Adrenal gland (tissue), 12 donors: ENCODE measurements around the gene TBL1XR1. TPM values are rescaled to one million over a fixed set of nuclear protein-coding genes. Genes with fewer than 3 reads are reported as not detected.

ENCODE experiments used
- DNase-seq, 7 donors: peaks; one replicate each; pipeline ENCODE4 v3.0.0-alpha.2; 2019 to 2020
- H3K27ac ChIP-seq, 5 donors: fragments of 200-600 bp; sonication (generic) in 4 of 5; 1 replicate in 3 of 5; 2 replicates in 2 of 5; pipeline versions ENCODE4 v1.5.1 to v1.8.0; 2016 to 2020; ENCODE audit warnings: mild to moderate bottlenecking in 1 of 5
- H3K27me3 ChIP-seq: fragments of 200-600 bp; 2 replicates; pipeline ENCODE4 v1.8.0; 2021
- H3K36me3 ChIP-seq, 2 donors: fragments of 200-600 bp; replicated peaks in 1 of 2; 1 replicate in 1 of 2; 2 replicates in 1 of 2; pipeline versions ENCODE4 v1.5.1 to v1.8.0; 2018 to 2022
- H3K4me1 ChIP-seq, 2 donors: fragments of 200-600 bp; replicated peaks in 1 of 2; 1 replicate in 1 of 2; 2 replicates in 1 of 2; pipeline versions ENCODE4 v1.5.1 to v1.8.0; 2018 to 2021
- H3K4me3 ChIP-seq, 4 donors: fragments of 200-600 bp; sonication (generic) in 3 of 4; one replicate each; pipeline ENCODE4 v1.5.1; 2016 to 2018
- H3K9me3 ChIP-seq, 3 donors: fragments of 200-600 bp; sonication (generic) in 1 of 3; replicated peaks in 1 of 3; 1 replicate in 2 of 3; 2 replicates in 1 of 3; pipeline versions ENCODE4 v1.5.1 to v1.8.0; 2016 to 2021
- POLR2A ChIP-seq, 2 donors: fragments of 450-650 bp; IDR thresholded peaks; one replicate each; pipeline ENCODE4 v1.6.1; 2017; ENCODE audit warnings: antibody characterized with exemption in 2 of 2, mild to moderate bottlenecking in 2 of 2, moderate library complexity in 1 of 2
- WGBS, 4 donors: extraction: QIAGEN DNeasy Blood & Tissue Kit in 2 of 4; methylation state at CpG; one replicate each; pipeline versions ENCODE4 v1.1.5 to v1.1.7; 2013 to 2017; 5-methylcytosine and 5-hydroxymethylcytosine counted together
- intact Hi-C, 2 donors: fragments of 100-400 bp; cut with DNase I; formaldehyde crosslinking; loops; one replicate each; pipeline versions ENCODE4 v1.14.1 to v1.15.0; 2022 to 2023
- polyA plus RNA-seq, 3 donors: library from polyadenylated mRNA; stranded (reverse); fragments of 200-250 nt in 2 of 3; fragments of 350-450 nt in 1 of 3; fragmentation: Illumina TruSeq in 1 of 3; extraction: RNeasy Lipid Tissue Mini Kit (QIAGEN cat#74804) in 1 of 3; gene quantifications; one replicate each; pipeline ENCODE4 v1.2.3, GENCODE V29; 2013 to 2014
- total RNA-seq, 9 donors: library from RNA; depleted of rRNA in 4 of 9; stranded (reverse); fragments of >200 nt in 4 of 9; fragments of 120-200 nt in 1 of 9; fragmentation: NEBNext Ultra II Directional in 1 of 9; extraction: Animal tissue kit (Norgen Biotek cat#: 25700) in 1 of 9; gene quantifications; one replicate each; pipeline versions ENCODE4 v1.1.0 to v1.2.4, GENCODE V29; 2013 to 2023
- TF ChIP-seq, protein P1 (sequence below), 6 experiments: fragments of 450-650 bp in 4 of 6; fragments of 200-600 bp in 2 of 6; sonication (generic) in 1 of 6; IDR thresholded peaks; 1 replicate in 5 of 6; 2 replicates in 1 of 6; pipeline versions ENCODE4 v1.5.1 to v1.8.0; 2016 to 2021; ENCODE audit warnings: antibody characterized with exemption in 6 of 6, mild to moderate bottlenecking in 2 of 6, moderate library complexity in 1 of 6
- donor health status: healthy with polysubstance abuse.
- donor health status: Bipolar disorder and iron deficiency.
- donor health status: DM: yes; HTN: yes; CAD: no.
- donor health status: DM: no; HTN: no; CAD: no.
- donor health status: DM: no; HTN: no; CAD: no.
- donor health status: DM: yes; HTN: yes; CAD: no.

Gene TBL1XR1
- total and polyA plus RNA-seq, 12 donors = 17.5 to 258 (median 93.6) TPM

DNA sequence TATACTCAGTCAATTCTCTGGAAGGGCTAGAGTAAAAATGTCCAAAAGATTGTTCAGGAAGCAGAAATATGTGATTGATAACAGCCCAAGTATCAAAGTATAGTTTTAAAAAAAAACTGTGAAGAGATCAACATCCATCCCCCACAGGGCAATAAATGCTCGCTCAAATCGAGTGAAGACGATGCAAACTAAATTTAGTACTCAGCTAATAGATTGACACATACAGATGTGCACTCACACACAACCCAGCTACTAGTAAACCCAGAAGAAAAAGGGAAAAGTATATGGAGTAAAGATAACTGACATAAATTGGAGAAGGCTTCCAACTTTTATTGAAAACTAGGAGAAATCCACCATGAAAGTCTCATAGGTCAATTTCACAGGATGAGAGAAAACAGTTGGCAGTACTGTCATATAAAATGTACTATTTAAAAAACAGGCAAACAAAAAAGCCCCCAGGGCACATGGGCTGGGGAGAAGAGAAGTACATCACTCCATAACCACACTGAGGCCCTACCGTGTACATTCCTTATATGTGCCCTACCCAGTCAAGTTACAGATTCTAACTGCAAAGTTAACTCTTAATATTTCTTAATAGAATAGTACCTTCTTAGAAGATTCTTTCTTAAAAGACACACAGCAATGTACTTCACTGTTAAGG lies 125.7 kb downstream of the TBL1XR1 start:
- Histone ChIP-seq H3K4me1 (peaks cover 8 to 45% of the 10 kb centered on the region in 2 donors), H3K36me3 (no peaks in the 10 kb centered on the region), H3K27ac (no peak overlapping the region), H3K9me3 (no peaks in the 10 kb centered on the region), H3K4me3 (no peak overlapping the region), H3K27me3 (no peaks in the 10 kb centered on the region)
- no peak for TF ChIP-seq POLR2A (IDR thresholded peaks at IDR 0.05)
- TF ChIP-seq, protein P1, sequence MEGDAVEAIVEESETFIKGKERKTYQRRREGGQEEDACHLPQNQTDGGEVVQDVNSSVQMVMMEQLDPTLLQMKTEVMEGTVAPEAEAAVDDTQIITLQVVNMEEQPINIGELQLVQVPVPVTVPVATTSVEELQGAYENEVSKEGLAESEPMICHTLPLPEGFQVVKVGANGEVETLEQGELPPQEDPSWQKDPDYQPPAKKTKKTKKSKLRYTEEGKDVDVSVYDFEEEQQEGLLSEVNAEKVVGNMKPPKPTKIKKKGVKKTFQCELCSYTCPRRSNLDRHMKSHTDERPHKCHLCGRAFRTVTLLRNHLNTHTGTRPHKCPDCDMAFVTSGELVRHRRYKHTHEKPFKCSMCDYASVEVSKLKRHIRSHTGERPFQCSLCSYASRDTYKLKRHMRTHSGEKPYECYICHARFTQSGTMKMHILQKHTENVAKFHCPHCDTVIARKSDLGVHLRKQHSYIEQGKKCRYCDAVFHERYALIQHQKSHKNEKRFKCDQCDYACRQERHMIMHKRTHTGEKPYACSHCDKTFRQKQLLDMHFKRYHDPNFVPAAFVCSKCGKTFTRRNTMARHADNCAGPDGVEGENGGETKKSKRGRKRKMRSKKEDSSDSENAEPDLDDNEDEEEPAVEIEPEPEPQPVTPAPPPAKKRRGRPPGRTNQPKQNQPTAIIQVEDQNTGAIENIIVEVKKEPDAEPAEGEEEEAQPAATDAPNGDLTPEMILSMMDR (IDR thresholded peaks at IDR 0.05) = no peak
- DNase-seq = no peak
- intact Hi-C loops = no loop called here
- WGBS, 4 donors = 58 to 95% (median 82%) methylated on average over 4 of the region's 4 CpGs

DNA sequence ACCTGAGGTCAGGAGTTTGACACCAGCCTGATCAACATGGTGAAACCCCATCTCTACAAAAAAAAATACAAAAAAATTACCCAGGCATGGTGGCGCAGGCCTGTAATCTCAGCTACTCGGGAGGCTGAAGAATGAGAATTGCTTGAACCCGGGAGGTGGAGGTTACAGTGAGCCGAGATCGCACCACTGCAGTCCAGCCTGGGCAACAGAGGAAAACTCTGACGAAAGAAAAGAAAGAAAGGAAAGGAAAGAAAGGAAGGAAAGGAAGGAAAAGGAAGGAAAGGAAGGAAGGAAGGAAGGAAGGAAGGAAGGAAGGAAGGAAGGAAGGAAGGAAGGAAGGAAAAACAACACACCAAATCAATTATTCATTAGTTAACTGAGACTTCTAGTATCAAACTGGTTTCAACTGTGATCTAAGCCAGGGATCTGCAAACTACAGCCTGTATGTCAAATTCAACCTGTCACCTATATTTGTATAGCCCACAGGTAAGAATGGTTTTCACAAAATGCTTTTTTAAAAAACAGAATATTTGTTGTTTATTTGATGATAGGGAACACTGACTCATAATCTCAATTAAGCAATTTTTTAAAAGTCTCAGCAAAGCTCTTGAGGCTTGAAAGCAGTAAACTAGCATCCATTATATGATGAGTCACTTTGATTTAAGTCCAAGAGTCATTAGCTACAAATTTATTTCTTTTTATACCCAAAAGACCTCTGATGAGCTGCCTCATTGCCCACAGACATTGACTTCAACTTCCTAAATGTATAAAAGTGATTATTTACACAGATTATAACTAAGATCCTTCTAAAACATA lies 127.6 kb downstream of the TBL1XR1 start:
- Histone ChIP-seq H3K36me3 (no peaks in the 10 kb centered on the region), H3K4me1 (peaks cover 8 to 61% of the 10 kb centered on the region in 2 donors), H3K4me3 (no peak overlapping the region), H3K27ac (peak overlapping the region in 1 of 5 donors; percentile 39), H3K9me3 (no peaks in the 10 kb centered on the region), H3K27me3 (no peaks in the 10 kb centered on the region)
- intact Hi-C loops = loop anchor here in 1 of 2 donors (10.0 kb wide), 1 partner anchor 285 kb away; no protein-coding TSS in a partner anchor
- no peak for DNase-seq
- WGBS, 4 donors = 91 to 96% (median 93%) methylated on average over 6 of the region's 6 CpGs
- TF ChIP-seq POLR2A (IDR thresholded peaks at IDR 0.05) = no peak
- TF ChIP-seq, protein P1 (IDR thresholded peaks at IDR 0.05) = no peak

- H3K27ac ChIP-seq = no peak overlapping the region
- no peak for DNase-seq
- no peaks in the 10 kb centered on the region for H3K36me3 ChIP-seq
- 92 to 98% (median 97%) methylated on average over 3 of the region's 3 CpGs for WGBS, 4 donors
- no peaks in the 10 kb centered on the region for H3K9me3 ChIP-seq
- intact Hi-C loops = loop anchor here in 1 of 2 donors (10.0 kb wide), 1 partner anchor 286 kb away; no protein-coding TSS in a partner anchor
- H3K27me3 ChIP-seq = no peaks in the 10 kb centered on the region
- peaks cover 8 to 61% of the 10 kb centered on the region in 2 donors for H3K4me1 ChIP-seq
- H3K4me3 ChIP-seq = no peak overlapping the region
- TF ChIP-seq, protein P1 (IDR thresholded peaks at IDR 0.05) = no peak
- TF ChIP-seq POLR2A (IDR thresholded peaks at IDR 0.05) = no peak
Measured at GRCh38 chr3:177068967-177069366, 128.3 kb downstream of the TBL1XR1 start.

DNA sequence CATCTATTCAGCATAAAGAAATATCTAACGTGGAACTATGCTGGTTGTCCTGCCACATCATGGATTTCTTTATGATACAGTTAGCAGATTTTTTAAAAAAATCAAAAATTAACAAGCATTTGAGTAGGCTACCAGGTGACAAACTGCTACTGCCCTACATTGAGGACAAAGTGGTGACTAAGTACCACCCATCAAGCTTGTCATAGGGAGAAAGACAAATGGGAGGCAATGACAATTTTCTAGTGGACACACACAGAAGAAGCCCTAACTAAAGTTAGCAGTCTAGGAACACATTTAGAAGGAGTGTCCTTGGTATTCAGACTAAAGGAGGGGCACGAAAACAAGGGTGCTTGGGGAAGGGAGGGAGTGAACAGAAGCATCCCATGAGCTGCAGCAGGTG lies 131.2 kb downstream of the TBL1XR1 start:
- no peak overlapping the region for H3K4me3 ChIP-seq
- no peak overlapping the region for H3K27ac ChIP-seq
- H3K9me3 ChIP-seq = no peaks in the 10 kb centered on the region
- no peak for DNase-seq
- H3K36me3 ChIP-seq = no peaks in the 10 kb centered on the region
- peaks cover 8 to 70% of the 10 kb centered on the region in 2 donors for H3K4me1 ChIP-seq
- TF ChIP-seq POLR2A (IDR thresholded peaks at IDR 0.05) = no peak
- TF ChIP-seq, protein P1 (IDR thresholded peaks at IDR 0.05) = no peak
- H3K27me3 ChIP-seq = no peaks in the 10 kb centered on the region
- intact Hi-C loops = loop anchor here in 1 of 2 donors (10.0 kb wide), 1 partner anchor 289 kb away; no protein-coding TSS in a partner anchor
- 61 to 70% (median 66%) methylated on average over 2 of the region's 2 CpGs for WGBS, 4 donors
